HL-60 (cell line): ENCODE results near the gene WBP1.

Experiments used
- DNase-seq, 2 experiments: peaks; one replicate each; pipeline ENCODE4 v3.0.0-alpha.2; 2010 to 2020; ENCODE audit warnings: low read depth in 1 of 2, low spot score in 1 of 2
- H3K27ac ChIP-seq: fragments of 250-450 bp; sonication (Bioruptor Pico); replicated peaks from 2 replicates; pipeline ENCODE4 v1.5.1; 2020; ENCODE audit warnings: mild to moderate bottlenecking, moderate library complexity
- H3K27me3 ChIP-seq: fragments of 250-450 bp; sonication (Bioruptor Pico); 2 replicates; pipeline ENCODE4 v1.5.1; 2021; ENCODE audit warnings: mild to moderate bottlenecking, moderate library complexity; ENCODE audit not compliant: insufficient read depth, poor library complexity, severe bottlenecking
- H3K4me3 ChIP-seq: replicated peaks from 2 replicates; pipeline ENCODE4 v1.5.1; 2011; ENCODE audit warnings: mild to moderate bottlenecking, control low read depth, low read length; ENCODE audit not compliant: insufficient read depth
- GABPA ChIP-seq: IDR thresholded peaks from 2 replicates; pipeline ENCODE4 v1.6.1; 2012; ENCODE audit warnings: low read depth
- POLR2AphosphoS5 ChIP-seq: IDR thresholded peaks from 2 replicates; pipeline ENCODE4 v1.6.1; 2012; ENCODE audit warnings: low read depth
- SPI1 ChIP-seq: IDR thresholded peaks from 2 replicates; pipeline ENCODE4 v1.6.1; 2012; ENCODE audit warnings: low read depth, mild to moderate bottlenecking, borderline replicate concordance
- TF ChIP-seq, protein P1 (sequence below): IDR thresholded peaks from 2 replicates; pipeline ENCODE4 v1.6.1; 2012; ENCODE audit warnings: low read depth; ENCODE audit not compliant: insufficient replicate concordance
- TF ChIP-seq, protein P2 (sequence below): IDR thresholded peaks from one replicate; pipeline ENCODE4 v1.5.1; 2011; ENCODE audit warnings: low read length, control low read depth, inconsistent platforms; ENCODE audit not compliant: insufficient read depth

Gene WBP1

DNA sequence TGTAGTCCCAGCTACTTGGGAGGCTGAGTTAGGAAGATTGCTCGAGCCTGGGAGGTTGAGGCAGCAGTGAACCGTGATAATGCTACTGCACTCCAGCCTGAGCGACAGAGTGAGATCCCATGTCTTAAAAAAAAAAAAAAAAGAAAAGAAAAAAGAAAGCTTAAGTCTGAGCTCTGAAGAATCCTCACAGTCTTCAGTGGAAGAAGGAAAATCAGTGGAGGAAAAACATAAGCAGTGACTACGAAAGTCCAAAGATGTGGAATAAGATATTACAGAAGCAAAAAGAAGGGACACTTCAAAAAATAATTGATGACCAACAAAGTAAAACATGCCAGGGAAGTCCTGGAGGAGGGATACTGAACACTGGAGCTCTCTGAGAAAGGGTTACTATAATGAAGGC, 52.0 kb downstream of the WBP1 start:
- DNase-seq: no peak
- peaks cover 35% of the 10 kb centered on the region for H3K27me3 ChIP-seq
- TF ChIP-seq SPI1 (no peak), POLR2AphosphoS5 (no peak), GABPA (no peak)
- TF ChIP-seq, protein P1, sequence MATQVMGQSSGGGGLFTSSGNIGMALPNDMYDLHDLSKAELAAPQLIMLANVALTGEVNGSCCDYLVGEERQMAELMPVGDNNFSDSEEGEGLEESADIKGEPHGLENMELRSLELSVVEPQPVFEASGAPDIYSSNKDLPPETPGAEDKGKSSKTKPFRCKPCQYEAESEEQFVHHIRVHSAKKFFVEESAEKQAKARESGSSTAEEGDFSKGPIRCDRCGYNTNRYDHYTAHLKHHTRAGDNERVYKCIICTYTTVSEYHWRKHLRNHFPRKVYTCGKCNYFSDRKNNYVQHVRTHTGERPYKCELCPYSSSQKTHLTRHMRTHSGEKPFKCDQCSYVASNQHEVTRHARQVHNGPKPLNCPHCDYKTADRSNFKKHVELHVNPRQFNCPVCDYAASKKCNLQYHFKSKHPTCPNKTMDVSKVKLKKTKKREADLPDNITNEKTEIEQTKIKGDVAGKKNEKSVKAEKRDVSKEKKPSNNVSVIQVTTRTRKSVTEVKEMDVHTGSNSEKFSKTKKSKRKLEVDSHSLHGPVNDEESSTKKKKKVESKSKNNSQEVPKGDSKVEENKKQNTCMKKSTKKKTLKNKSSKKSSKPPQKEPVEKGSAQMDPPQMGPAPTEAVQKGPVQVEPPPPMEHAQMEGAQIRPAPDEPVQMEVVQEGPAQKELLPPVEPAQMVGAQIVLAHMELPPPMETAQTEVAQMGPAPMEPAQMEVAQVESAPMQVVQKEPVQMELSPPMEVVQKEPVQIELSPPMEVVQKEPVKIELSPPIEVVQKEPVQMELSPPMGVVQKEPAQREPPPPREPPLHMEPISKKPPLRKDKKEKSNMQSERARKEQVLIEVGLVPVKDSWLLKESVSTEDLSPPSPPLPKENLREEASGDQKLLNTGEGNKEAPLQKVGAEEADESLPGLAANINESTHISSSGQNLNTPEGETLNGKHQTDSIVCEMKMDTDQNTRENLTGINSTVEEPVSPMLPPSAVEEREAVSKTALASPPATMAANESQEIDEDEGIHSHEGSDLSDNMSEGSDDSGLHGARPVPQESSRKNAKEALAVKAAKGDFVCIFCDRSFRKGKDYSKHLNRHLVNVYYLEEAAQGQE: no peak
- TF ChIP-seq, protein P2, sequence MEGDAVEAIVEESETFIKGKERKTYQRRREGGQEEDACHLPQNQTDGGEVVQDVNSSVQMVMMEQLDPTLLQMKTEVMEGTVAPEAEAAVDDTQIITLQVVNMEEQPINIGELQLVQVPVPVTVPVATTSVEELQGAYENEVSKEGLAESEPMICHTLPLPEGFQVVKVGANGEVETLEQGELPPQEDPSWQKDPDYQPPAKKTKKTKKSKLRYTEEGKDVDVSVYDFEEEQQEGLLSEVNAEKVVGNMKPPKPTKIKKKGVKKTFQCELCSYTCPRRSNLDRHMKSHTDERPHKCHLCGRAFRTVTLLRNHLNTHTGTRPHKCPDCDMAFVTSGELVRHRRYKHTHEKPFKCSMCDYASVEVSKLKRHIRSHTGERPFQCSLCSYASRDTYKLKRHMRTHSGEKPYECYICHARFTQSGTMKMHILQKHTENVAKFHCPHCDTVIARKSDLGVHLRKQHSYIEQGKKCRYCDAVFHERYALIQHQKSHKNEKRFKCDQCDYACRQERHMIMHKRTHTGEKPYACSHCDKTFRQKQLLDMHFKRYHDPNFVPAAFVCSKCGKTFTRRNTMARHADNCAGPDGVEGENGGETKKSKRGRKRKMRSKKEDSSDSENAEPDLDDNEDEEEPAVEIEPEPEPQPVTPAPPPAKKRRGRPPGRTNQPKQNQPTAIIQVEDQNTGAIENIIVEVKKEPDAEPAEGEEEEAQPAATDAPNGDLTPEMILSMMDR: no peak
- no peak overlapping the region for H3K27ac ChIP-seq
- no peak overlapping the region for H3K4me3 ChIP-seq
